Measurements from ENCODE around the gene TLCD2.
"Not testable (repeated sequence)": the region's sequence is repeated elsewhere in the genome, so short reads cannot be mapped to it uniquely, and the experiment has no call there.

Gene TLCD2

GRCh38 chr17:1686086-1686485, 24.1 kb downstream of the TLCD2 start:
- no peak for DNase-seq (ENCODE audit: low read depth)

- DNase-seq (ENCODE audit: low read depth) = peak; percentile 91
These were observed 25.6 kb downstream of the TLCD2 start, which contains the start of gene PRPF8 for GRCh38 chr17:1684378-1685189. TSS of gene PRPF8 (minus strand) at chr17:1684867. CDS start at chr17:1684571, 296 bp downstream.

- DNase-seq (ENCODE audit: low read depth) = no peak
These were observed 26.7 kb downstream of the TLCD2 start for GRCh38 chr17:1683459-1683858.

- no peak for DNase-seq (ENCODE audit: low read depth)
These were observed 33.8 kb downstream of the TLCD2 start for GRCh38 chr17:1676401-1676800.

GRCh38 chr17:1673041-1673785, 37.0 kb downstream of the TLCD2 start:
- DNase-seq (ENCODE audit: low read depth) = no peak

- DNase-seq (ENCODE audit: low read depth) = not testable (repeated sequence)
These were observed 46.2 kb downstream of the TLCD2 start for GRCh38 chr17:1663934-1664333.

- DNase-seq (ENCODE audit: low read depth) = no peak
These were observed 49.1 kb downstream of the TLCD2 start for GRCh38 chr17:1661045-1661444.

GRCh38 chr17:1658100-1658499, 52.1 kb downstream of the TLCD2 start:
- DNase-seq (ENCODE audit: low read depth) = no peak

- no peak for DNase-seq (ENCODE audit: low read depth)
These were observed 56.4 kb downstream of the TLCD2 start for GRCh38 chr17:1653735-1654134.

GRCh38 chr17:1652794-1653193, 57.4 kb downstream of the TLCD2 start:
- DNase-seq (ENCODE audit: low read depth) = not testable (repeated sequence)
